ENCODE measurements around the gene SEL1L3.

Gene SEL1L3

GRCh38 chr4:25743971-25744370 lies 118.8 kb downstream of the SEL1L3 start:
- TF ChIP-seq CTCF (IDR thresholded peaks at IDR 0.05; ENCODE audit: borderline replicate concordance, extremely low read depth, low read length, poor library complexity, severe bottlenecking): no peak
- no peak for TF ChIP-seq EZH2 (IDR thresholded peaks at IDR 0.05; ENCODE audit: borderline replicate concordance, low read depth, low read length, severe bottlenecking)
- Histone ChIP-seq H3K36me3 (ENCODE audit: insufficient read depth, low read length) (no peaks in the 10 kb centered on the region), H4K20me1 (ENCODE audit: insufficient read depth, low read length) (no peaks in the 10 kb centered on the region), H3K27ac (ENCODE audit: low read length) (no peak overlapping the region), H3K9me3 (ENCODE audit: insufficient read depth, low read length, severe bottlenecking) (no peaks in the 10 kb centered on the region), H3K4me3 (ENCODE audit: low read depth in 1 of 2, low read length in 2 of 2) (no peak overlapping the region), H3K4me1 (ENCODE audit: insufficient read depth, low read length) (no peaks in the 10 kb centered on the region), H3K27me3 (ENCODE audit: insufficient read depth, low read length, poor library complexity) (no peaks in the 10 kb centered on the region), H3K4me2 (ENCODE audit: insufficient read depth, low read length) (no peak overlapping the region), H2AFZ (ENCODE audit: low read depth, low read length) (no peak overlapping the region), H3K79me2 (ENCODE audit: insufficient read depth, low read length) (no peaks in the 10 kb centered on the region), H3K9ac (ENCODE audit: low read depth, low read length) (no peak overlapping the region)
- ATAC-seq (ENCODE audit: insufficient read depth, low read depth): no peak
- no peak for DNase-seq

GRCh38 chr4:25729564-25729963 lies 133.2 kb downstream of the SEL1L3 start:
- ATAC-seq (ENCODE audit: insufficient read depth, low read depth) (no peak), DNase-seq (no peak)
- no peak for TF ChIP-seq CTCF (IDR thresholded peaks at IDR 0.05; ENCODE audit: borderline replicate concordance, extremely low read depth, low read length, poor library complexity, severe bottlenecking)
- no peak for TF ChIP-seq EZH2 (IDR thresholded peaks at IDR 0.05; ENCODE audit: borderline replicate concordance, low read depth, low read length, severe bottlenecking)
- no peak overlapping the region for H3K4me2 ChIP-seq (ENCODE audit: insufficient read depth, low read length)
- no peak overlapping the region for H3K9ac ChIP-seq (ENCODE audit: low read depth, low read length)
- no peaks in the 10 kb centered on the region for H3K79me2 ChIP-seq (ENCODE audit: insufficient read depth, low read length)
- no peaks in the 10 kb centered on the region for H3K4me1 ChIP-seq (ENCODE audit: insufficient read depth, low read length)
- H3K9me3 ChIP-seq (ENCODE audit: insufficient read depth, low read length, severe bottlenecking): no peaks in the 10 kb centered on the region
- no peaks in the 10 kb centered on the region for H3K27me3 ChIP-seq (ENCODE audit: insufficient read depth, low read length, poor library complexity)
- H3K4me3 ChIP-seq (ENCODE audit: low read depth in 1 of 2, low read length in 2 of 2): no peak overlapping the region
- H3K36me3 ChIP-seq (ENCODE audit: insufficient read depth, low read length): no peaks in the 10 kb centered on the region
- H4K20me1 ChIP-seq (ENCODE audit: insufficient read depth, low read length): no peaks in the 10 kb centered on the region
- no peak overlapping the region for H2AFZ ChIP-seq (ENCODE audit: low read depth, low read length)
- no peak overlapping the region for H3K27ac ChIP-seq (ENCODE audit: low read length)

- H3K4me1 ChIP-seq (ENCODE audit: insufficient read depth, low read length): no peaks in the 10 kb centered on the region
- no peak overlapping the region for H3K4me2 ChIP-seq (ENCODE audit: insufficient read depth, low read length)
- H3K27me3 ChIP-seq (ENCODE audit: insufficient read depth, low read length, poor library complexity): no peaks in the 10 kb centered on the region
- H3K27ac ChIP-seq (ENCODE audit: low read length): no peak overlapping the region
- no peaks in the 10 kb centered on the region for H3K9me3 ChIP-seq (ENCODE audit: insufficient read depth, low read length, severe bottlenecking)
- ATAC-seq (ENCODE audit: insufficient read depth, low read depth): no peak
- H4K20me1 ChIP-seq (ENCODE audit: insufficient read depth, low read length): no peaks in the 10 kb centered on the region
- no peaks in the 10 kb centered on the region for H3K79me2 ChIP-seq (ENCODE audit: insufficient read depth, low read length)
- H2AFZ ChIP-seq (ENCODE audit: low read depth, low read length): no peak overlapping the region
- no peaks in the 10 kb centered on the region for H3K36me3 ChIP-seq (ENCODE audit: insufficient read depth, low read length)
- DNase-seq: no peak
- TF ChIP-seq CTCF (IDR thresholded peaks at IDR 0.05; ENCODE audit: borderline replicate concordance, extremely low read depth, low read length, poor library complexity, severe bottlenecking) (no peak), EZH2 (IDR thresholded peaks at IDR 0.05; ENCODE audit: borderline replicate concordance, low read depth, low read length, severe bottlenecking) (no peak)
- no peak overlapping the region for H3K9ac ChIP-seq (ENCODE audit: low read depth, low read length)
- H3K4me3 ChIP-seq (ENCODE audit: low read depth in 1 of 2, low read length in 2 of 2): no peak overlapping the region
Measured at GRCh38 chr4:25728886-25729285, 133.9 kb downstream of the SEL1L3 start.
